Heart right ventricle (tissue), 16 donors: Measurements from ENCODE around the gene MRTFA. TPM values are rescaled to one million over a fixed set of nuclear protein-coding genes. Genes with fewer than 3 reads are reported as not detected.

Experiments used
- ATAC-seq, 8 donors: fragments of 200-7000 bp; cut with Tn5 transposase; one replicate each; pipeline ENCODE4 v1.9.1; 2020; ENCODE audit warnings: mild to moderate bottlenecking in 8 of 8, moderate library complexity in 8 of 8, moderate number of reproducible peaks in 1 of 8
- DNase-seq, 2 donors: peaks; one replicate each; pipeline ENCODE4 v3.0.0-alpha.2; 2020
- H3K27ac ChIP-seq, 10 donors: fragments of 200-600 bp; sonication (generic) in 2 of 10; one replicate each; pipeline versions ENCODE4 v1.5.0 to v1.8.0; 2020 to 2022; ENCODE audit warnings: mild to moderate bottlenecking in 3 of 10
- H3K27me3 ChIP-seq, 7 donors: fragments of 200-600 bp; one replicate each; pipeline ENCODE4 v1.8.0; 2021 to 2022; ENCODE audit warnings: mild to moderate bottlenecking in 2 of 7
- H3K36me3 ChIP-seq, 9 donors: fragments of 200-600 bp; sonication (generic) in 1 of 9; one replicate each; pipeline versions ENCODE4 v1.5.0 to v1.8.0; 2020 to 2022; ENCODE audit warnings: mild to moderate bottlenecking in 2 of 9
- H3K4me1 ChIP-seq, 9 donors: fragments of 200-600 bp; sonication (generic) in 1 of 9; one replicate each; pipeline versions ENCODE4 v1.5.0 to v1.8.0; 2020 to 2022; ENCODE audit warnings: mild to moderate bottlenecking in 4 of 9
- H3K4me3 ChIP-seq, 10 donors: fragments of 200-600 bp; sonication (generic) in 2 of 10; one replicate each; pipeline versions ENCODE4 v1.5.0 to v1.8.0; 2020 to 2022; ENCODE audit warnings: mild to moderate bottlenecking in 7 of 10, moderate library complexity in 2 of 10
- H3K9me3 ChIP-seq, 11 donors: fragments of 200-600 bp in 10 of 11; sonication (generic) in 2 of 11; one replicate each; pipeline versions ENCODE4 v1.5.0 to v1.8.0; 2013 to 2022; ENCODE audit warnings: mild to moderate bottlenecking in 2 of 11, control low read depth in 1 of 11, moderate library complexity in 1 of 11
- WGBS, 2 donors: extraction: QIAGEN DNeasy Blood & Tissue Kit; methylation state at CpG; one replicate each; pipeline ENCODE4 v1.1.7; 2013; ENCODE audit warnings: inconsistent platforms in 1 of 2; 5-methylcytosine and 5-hydroxymethylcytosine counted together
- intact Hi-C, 10 donors: fragments of 100-400 bp; cut with DNase I; formaldehyde crosslinking; loops; one replicate each; pipeline versions ENCODE4 v1.11.1 to v1.14.2; 2022
- polyA plus RNA-seq, 2 donors: library from polyadenylated mRNA; stranded (reverse); fragments of 200-250 nt; gene quantifications; one replicate each; pipeline ENCODE4 v1.2.3, GENCODE V29; 2013
- total RNA-seq, 10 donors: library from RNA; stranded (reverse); fragmentation: NEBNext Ultra II Directional in 3 of 10; extraction: Animal tissue kit (Norgen Biotek cat#: 25700) in 3 of 10; gene quantifications; one replicate each; pipeline versions ENCODE4 v1.2.1 to v1.2.4, GENCODE V29; 2021 to 2023
- TF ChIP-seq, protein P1 (sequence below), 9 donors: fragments of 200-600 bp; sonication (generic) in 2 of 9; IDR thresholded peaks; one replicate each; pipeline versions ENCODE4 v1.5.0 to v1.8.0; 2021 to 2022; ENCODE audit warnings: antibody characterized with exemption in 9 of 9, mild to moderate bottlenecking in 5 of 9, moderate library complexity in 1 of 9
- donor health status: Arrhythmogenic right ventricular cardiomyopathy.
- donor health status: ischemic (EF 13 %, LVEDD 7.1; RV severe dilation, severe dysfunction).
- donor health status: healthy with polysubstance abuse.
- donor health status: DM: no; HTN: yes; CAD: no.
- donor health status: DM: no; HTN: no; CAD: no.
- donor health status: ischemic (EF 25% LVEDD 6.9; RV normal size, moderate dysfunction).
- donor health status: ischemic (EF 25% LVEDD 5.7; RV mildly dilated, moderate dysfunction).
- donor health status: healthy.
- donor health status: DM: yes; HTN: yes; CAD: no.
- donor health status: Ischemic cardiomyopathy.
- donor health status: ischemic (EF 35%, LVEDD 5.7; RV mildly dilated, moderate dysfunction).
- donor health status: nonischemic (EF 11% LVEDD 7.7; RV severe dilation, severe dysfunction).
- donor health status: DM: yes; HTN: yes; CAD: no.
- donor health status: PGD.
- donor health status: ischemic (EF 29% LVEDD 5.4; RV normal size, mild dysfunction).
- donor health status: nonischemic (EF 23%, LVEDD 6.1; RV moderate dilation, normal function).

Gene MRTFA
- total and polyA plus RNA-seq, 12 donors: 13.2 to 30.9 (median 18.9) TPM

DNA sequence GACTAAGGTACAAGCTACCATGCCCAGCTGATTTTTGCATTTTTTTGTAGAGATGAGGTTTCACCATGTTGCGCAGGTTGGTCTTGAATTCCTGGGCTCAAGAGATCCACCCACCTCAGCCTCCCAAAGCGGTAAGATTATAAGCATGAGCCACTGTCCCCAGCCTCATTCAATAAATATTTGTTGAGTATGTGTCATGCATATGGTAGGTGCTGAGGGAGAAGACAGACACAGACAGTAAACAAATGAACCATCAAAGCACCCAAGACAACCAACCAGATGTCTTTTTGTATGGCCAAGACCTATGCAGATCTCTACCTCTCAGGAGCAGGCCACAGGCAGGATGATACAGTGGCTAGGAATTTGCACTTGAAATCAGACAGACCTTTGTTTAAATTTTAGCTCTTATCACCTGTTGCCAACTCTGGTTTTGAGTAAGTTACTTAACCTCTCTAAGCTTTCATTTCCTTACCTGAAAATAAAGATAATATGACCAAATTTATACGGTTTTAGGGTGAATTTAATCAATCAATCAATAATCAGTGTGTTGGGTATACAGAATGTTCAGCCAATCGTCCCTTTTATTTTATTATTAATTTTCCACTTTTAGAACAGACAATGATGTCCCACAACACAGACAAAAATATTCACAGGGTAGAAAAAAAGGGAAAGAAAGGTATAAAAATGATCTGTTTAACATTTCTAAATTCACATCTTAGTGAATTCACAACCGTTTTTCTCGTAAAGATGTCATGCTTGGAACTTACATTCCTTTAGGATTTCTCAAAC, 137.9 kb downstream of the MRTFA start:
- WGBS, 2 donors: 68 to 71% methylated on average over 6 of the region's 6 CpGs
- H3K4me1 ChIP-seq: peaks cover 6 to 44% (median 32%) of the 10 kb centered on the region in 9 donors
- no peak overlapping the region for H3K4me3 ChIP-seq
- TF ChIP-seq, protein P1, sequence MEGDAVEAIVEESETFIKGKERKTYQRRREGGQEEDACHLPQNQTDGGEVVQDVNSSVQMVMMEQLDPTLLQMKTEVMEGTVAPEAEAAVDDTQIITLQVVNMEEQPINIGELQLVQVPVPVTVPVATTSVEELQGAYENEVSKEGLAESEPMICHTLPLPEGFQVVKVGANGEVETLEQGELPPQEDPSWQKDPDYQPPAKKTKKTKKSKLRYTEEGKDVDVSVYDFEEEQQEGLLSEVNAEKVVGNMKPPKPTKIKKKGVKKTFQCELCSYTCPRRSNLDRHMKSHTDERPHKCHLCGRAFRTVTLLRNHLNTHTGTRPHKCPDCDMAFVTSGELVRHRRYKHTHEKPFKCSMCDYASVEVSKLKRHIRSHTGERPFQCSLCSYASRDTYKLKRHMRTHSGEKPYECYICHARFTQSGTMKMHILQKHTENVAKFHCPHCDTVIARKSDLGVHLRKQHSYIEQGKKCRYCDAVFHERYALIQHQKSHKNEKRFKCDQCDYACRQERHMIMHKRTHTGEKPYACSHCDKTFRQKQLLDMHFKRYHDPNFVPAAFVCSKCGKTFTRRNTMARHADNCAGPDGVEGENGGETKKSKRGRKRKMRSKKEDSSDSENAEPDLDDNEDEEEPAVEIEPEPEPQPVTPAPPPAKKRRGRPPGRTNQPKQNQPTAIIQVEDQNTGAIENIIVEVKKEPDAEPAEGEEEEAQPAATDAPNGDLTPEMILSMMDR (IDR thresholded peaks at IDR 0.05): no peak
- H3K36me3 ChIP-seq: peaks cover 0 to 5% (median 0%) of the 10 kb centered on the region in 9 donors
- no peaks in the 10 kb centered on the region for H3K9me3 ChIP-seq
- peak overlapping the region in 9 of 10 donors; percentile 6 to 75 (median 22) for H3K27ac ChIP-seq
- intact Hi-C loops: no loop called here
- ATAC-seq: peak in 4 of 8 donors; percentile 14 to 45 (median 20)
- no peaks in the 10 kb centered on the region for H3K27me3 ChIP-seq
- DNase-seq: no peak

DNA sequence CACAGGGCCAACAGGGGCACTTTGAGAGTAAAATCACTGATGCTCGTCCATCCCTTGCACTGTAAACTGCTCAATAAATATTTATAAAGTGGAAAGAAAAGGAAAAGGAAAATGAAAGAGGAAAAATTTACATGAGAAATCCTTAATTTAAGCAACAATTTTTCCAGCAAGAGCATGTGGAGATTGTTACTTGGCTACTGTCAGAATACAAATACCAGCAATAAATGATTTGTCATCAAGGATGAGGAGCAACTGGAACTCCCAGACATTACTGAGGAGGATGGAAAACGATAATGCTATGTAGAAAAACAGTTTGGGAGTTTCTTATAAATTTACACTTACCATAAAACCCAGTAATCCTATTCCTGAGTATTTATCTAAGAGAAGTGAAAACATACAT, 143.1 kb downstream of the MRTFA start:
- no peak overlapping the region for H3K4me3 ChIP-seq
- DNase-seq: no peak
- TF ChIP-seq, protein P1 (IDR thresholded peaks at IDR 0.05): no peak
- ATAC-seq: no peak
- intact Hi-C loops: no loop called here
- peaks cover 1 to 56% (median 41%) of the 10 kb centered on the region in 9 donors for H3K4me1 ChIP-seq
- 85 to 86% methylated on average over 2 of the region's 2 CpGs for WGBS, 2 donors
- no peaks in the 10 kb centered on the region for H3K27me3 ChIP-seq
- peak overlapping the region in 6 of 10 donors; percentile 68 to 83 (median 75) for H3K27ac ChIP-seq
- no peaks in the 10 kb centered on the region for H3K9me3 ChIP-seq
- peaks cover 0 to 5% (median 0%) of the 10 kb centered on the region in 9 donors for H3K36me3 ChIP-seq

DNA sequence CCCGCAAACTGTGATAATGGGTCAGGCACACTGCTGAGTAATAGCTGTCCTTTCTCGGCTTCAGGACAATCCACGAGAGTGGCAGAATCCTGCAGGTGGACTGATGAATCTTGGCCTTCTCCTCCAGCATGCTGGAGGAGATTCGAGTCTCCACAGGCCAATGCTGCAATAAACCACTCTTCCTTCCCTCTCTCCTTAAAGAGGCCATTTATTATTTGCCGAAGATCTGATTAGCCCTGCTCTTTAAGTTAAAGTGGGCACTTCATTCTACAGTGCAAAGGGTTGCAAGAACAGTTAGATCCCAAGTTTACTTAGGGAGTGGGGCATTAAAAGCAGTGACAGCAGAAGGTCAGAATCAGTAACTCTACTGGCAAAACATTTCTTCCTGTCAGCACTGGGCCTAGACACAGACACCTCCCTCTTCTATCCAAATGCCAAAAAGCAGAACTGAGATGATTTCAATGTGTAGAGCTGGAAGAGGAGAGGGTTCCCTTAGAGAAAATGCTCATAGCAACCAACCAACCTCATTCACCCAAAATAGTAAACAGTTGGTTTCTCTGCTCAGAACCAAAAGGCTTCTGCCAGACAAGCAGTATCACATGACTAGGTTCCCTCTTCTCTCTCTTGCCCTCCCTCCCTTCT, 144.4 kb downstream of the MRTFA start:
- TF ChIP-seq, protein P1 (IDR thresholded peaks at IDR 0.05): no peak
- Histone ChIP-seq H3K36me3 (peaks cover 0 to 3% (median 0%) of the 10 kb centered on the region in 9 donors), H3K27me3 (no peaks in the 10 kb centered on the region), H3K4me3 (peak overlapping the region in 1 of 10 donors; percentile 7), H3K4me1 (peaks cover 0 to 62% (median 41%) of the 10 kb centered on the region in 9 donors), H3K27ac (peak overlapping the region; percentile 28 to 83 (median 71)), H3K9me3 (no peaks in the 10 kb centered on the region)
- ATAC-seq (peak; percentile 91 to 97 (median 93)), DNase-seq (peak in 1 of 2 donors; percentile 33)
- intact Hi-C loops: no loop called here
- WGBS, 2 donors: 23 to 28% methylated on average over 5 of the region's 5 CpGs

DNA sequence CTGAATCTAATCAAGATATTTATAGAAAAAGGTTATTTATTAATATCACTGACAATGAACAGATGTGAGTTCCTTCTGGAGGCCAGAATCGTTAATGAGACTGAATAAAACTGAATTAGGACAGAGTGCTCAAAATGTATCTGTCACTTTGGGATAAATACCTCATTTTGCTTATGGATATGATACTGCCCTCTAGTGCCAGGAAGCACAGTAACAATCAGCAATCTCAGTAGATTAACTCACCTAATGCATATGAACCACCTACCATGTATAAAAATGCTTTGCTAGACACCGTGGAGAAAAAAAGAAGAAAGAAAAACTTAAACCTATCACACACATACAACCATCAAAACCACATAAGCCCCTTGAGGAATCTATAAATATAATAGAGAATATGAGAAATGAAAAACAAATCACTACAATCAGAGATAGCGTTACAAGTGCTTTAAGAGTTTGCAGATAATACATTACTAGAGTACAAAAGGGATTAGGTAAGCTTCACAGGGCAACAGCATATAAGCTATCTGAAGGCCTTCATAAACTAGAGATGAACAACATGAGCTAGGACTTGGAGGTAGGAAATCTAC, 148.8 kb downstream of the MRTFA start:
- H3K27ac ChIP-seq: peak overlapping the region in 3 of 10 donors; percentile 17 to 39 (median 34)
- ATAC-seq (no peak), DNase-seq (no peak)
- H3K4me3 ChIP-seq: no peak overlapping the region
- H3K27me3 ChIP-seq: no peaks in the 10 kb centered on the region
- H3K36me3 ChIP-seq: peaks cover 0 to 5% (median 0%) of the 10 kb centered on the region in 9 donors
- no peaks in the 10 kb centered on the region for H3K9me3 ChIP-seq
- H3K4me1 ChIP-seq: peaks cover 0 to 69% (median 51%) of the 10 kb centered on the region in 9 donors
- TF ChIP-seq, protein P1 (IDR thresholded peaks at IDR 0.05): peak; percentile 25 to 77 (median 61)
- WGBS, 2 donors: 51 to 56% methylated on average over 3 of the region's 3 CpGs
- intact Hi-C loops: loop anchor here in 8 of 10 donors (2.0 to 10.0 kb wide), 5 partner anchors 35 to 57 kb away; no protein-coding TSS in a partner anchor
